HepG2 (cell line): ENCODE measurements around the gene ALPK1. TPM values are rescaled to one million over a fixed set of nuclear protein-coding genes. Genes with fewer than 3 reads are reported as not detected.

Source experiments
- ATAC-seq: fragments of 200-7000 bp; cut with Tn5 transposase; 3 replicates; pipeline ENCODE4 v1.9.1; 2020; ENCODE audit warnings: mild to moderate bottlenecking, moderate library complexity
- Bru-seq: library from RNA; stranded (reverse); fragments of 400-500 nt; gene quantifications from one replicate; lab custom pipeline; 2021; lab: Mats Ljungman, UMichigan
- BruChase-seq, 2 experiments: library from RNA; stranded (reverse); fragments of 400-500 nt; gene quantifications; one replicate each; lab custom pipeline; 2021; lab: Mats Ljungman, UMichigan
- BruUV-seq: library from RNA; stranded (reverse); fragments of 400-500 nt; replicated peaks from 2 replicates; lab custom pipeline; 2021; lab: Mats Ljungman, UMichigan
- CTCF ChIA-PET: fragments of 300-600 bp; formaldehyde crosslinking; extraction: SDS; loops from one replicate; lab custom pipeline; 2021; ENCODE audit warnings: low total read pairs, inconsistent platforms, low intra/inter-chr PET ratio; lab: Yijun Ruan, JAX
- POLR2A ChIA-PET: fragments of 350-600 bp; sonication (Branson Sonifier 250); formaldehyde crosslinking; loops from one replicate; lab custom pipeline; 2020; ENCODE audit warnings: antibody characterized with exemption, inconsistent platforms; lab: Yijun Ruan, JAX
- DNase-seq: peaks from one replicate; pipeline ENCODE4 v3.0.0-alpha.2; 2015; ENCODE audit warnings: low spot score
- FAIRE-seq: peaks from 3 replicates; lab custom pipeline; 2011; peaks lifted over from hg19 to GRCh38; lab: Jason Lieb, UNC
- H2AFZ ChIP-seq: one replicate; pipeline ENCODE4 v1.6.1; 2011; ENCODE audit warnings: low read length, inconsistent platforms
- H3K27ac ChIP-seq: fragments of 300-600 bp; 3 replicates; pipeline ENCODE4 v1.8.0; 2011; ENCODE audit warnings: mixed run types, mild to moderate bottlenecking, mixed read lengths, low read length, inconsistent platforms; ENCODE audit not compliant: insufficient read depth; ENCODE audit errors: extremely low read length
- H3K27me3 ChIP-seq, 2 experiments: fragments of 200-600 bp in 1 of 2; 2 replicates in 1 of 2; 3 replicates in 1 of 2; pipeline versions ENCODE4 v1.6.0 to v1.8.0; 2011; ENCODE audit warnings: low read length in 2 of 2, mild to moderate bottlenecking in 2 of 2, moderate library complexity in 2 of 2, inconsistent platforms in 1 of 2; ENCODE audit not compliant: insufficient read depth in 2 of 2, control insufficient read depth in 1 of 2
- H3K36me3 ChIP-seq, 2 experiments: fragments of 200-600 bp in 1 of 2; replicated peaks in 1 of 2; 2 replicates in 1 of 2; 3 replicates in 1 of 2; pipeline versions ENCODE4 v1.5.1 to v1.8.0; 2011; ENCODE audit warnings: low read length in 2 of 2, inconsistent platforms in 1 of 2; ENCODE audit not compliant: insufficient read depth in 2 of 2, control insufficient read depth in 1 of 2
- H3K4me1 ChIP-seq: 2 replicates; pipeline ENCODE4 v1.5.1; 2012; ENCODE audit warnings: low read length, inconsistent platforms; ENCODE audit not compliant: insufficient read depth
- H3K4me2 ChIP-seq: 2 replicates; pipeline ENCODE4 v1.6.0; 2011; ENCODE audit warnings: low read depth, low read length, inconsistent platforms
- H3K4me3 ChIP-seq, 3 experiments: fragments of 200-600 bp in 1 of 3; sonication (generic), shearing (Covaris generic) in 1 of 3; replicated peaks in 1 of 3; 2 replicates each; pipeline ENCODE4 v1.5.1; 2011 to 2016; ENCODE audit warnings: low read length in 3 of 3, inconsistent platforms in 2 of 3, low read depth in 2 of 3, mild to moderate bottlenecking in 2 of 3, control low read depth in 1 of 3, mixed read lengths in 1 of 3; ENCODE audit not compliant: insufficient read depth in 1 of 3
- H3K79me2 ChIP-seq: one replicate; pipeline ENCODE4 v1.6.1; 2011; ENCODE audit warnings: low read length, inconsistent platforms; ENCODE audit not compliant: insufficient read depth
- H3K9ac ChIP-seq: 2 replicates; pipeline ENCODE4 v1.6.0; 2011; ENCODE audit warnings: mild to moderate bottlenecking, low read depth, low read length, inconsistent platforms; ENCODE audit not compliant: insufficient read depth
- H3K9me3 ChIP-seq: 2 replicates; pipeline ENCODE4 v1.5.1; 2012; ENCODE audit warnings: mild to moderate bottlenecking, low read length
- H4K20me1 ChIP-seq: 2 replicates; pipeline ENCODE4 v1.6.0; 2011; ENCODE audit warnings: inconsistent platforms, mild to moderate bottlenecking, low read length, moderate library complexity; ENCODE audit not compliant: insufficient read depth
- CEBPB ChIP-seq: IDR thresholded peaks from 2 replicates; pipeline ENCODE4 v1.6.1; 2011; ENCODE audit warnings: low read depth, low read length, improper control_type of control experiment, borderline replicate concordance
- GATAD2A ChIP-seq: IDR thresholded peaks from 2 replicates; pipeline ENCODE4 v1.6.1; 2016
- SETDB1 ChIP-seq: sonication (generic); formaldehyde crosslinking; IDR thresholded peaks from 2 replicates; pipeline ENCODE4 v1.5.1; 2020; ENCODE audit warnings: missing genetic modification reagents, mild to moderate bottlenecking, borderline replicate concordance
- YEATS2 ChIP-seq: sonication (generic); formaldehyde crosslinking; IDR thresholded peaks from 2 replicates; pipeline ENCODE4 v1.4.0; 2020; ENCODE audit warnings: missing genetic modification reagents, borderline replicate concordance
- ZNF318 ChIP-seq: sonication (generic); formaldehyde crosslinking; IDR thresholded peaks from 2 replicates; pipeline ENCODE4 v1.4.0; 2020; ENCODE audit warnings: mild to moderate bottlenecking, missing genetic modification reagents
- ZNF770 ChIP-seq: sonication (generic); formaldehyde crosslinking; IDR thresholded peaks from 2 replicates; pipeline ENCODE4 v1.5.0; 2020; ENCODE audit warnings: mild to moderate bottlenecking, missing genetic modification reagents
- WGBS: methylation state at CpG from one replicate; pipeline ENCODE4 v1.1.6; 2017; ENCODE audit warnings: low lambda C conversion rate; 5-methylcytosine and 5-hydroxymethylcytosine counted together
- in situ Hi-C: cut with HindIII; loops from 2 replicates; pipeline ENCODE4 v1.10.0; 2017; ENCODE audit warnings: low pct_unique_long_range_greater_than_20kb; ENCODE audit not compliant: extremely low pct_ligation_motif_present
- intact Hi-C: fragments of 100-400 bp; cut with micrococcal nuclease; formaldehyde crosslinking; loops from one replicate; pipeline ENCODE4 v1.10.0; 2022; ENCODE audit not compliant: unreplicated experiment
- long read RNA-seq, 2 experiments: library from RNA in 1 of 2; library from polyadenylated mRNA in 1 of 2; stranded (forward) in 1 of 2; unstranded in 1 of 2; transcript quantifications; one replicate each; pipeline ENCODE4 v2.0.0, GENCODE V29; 2019 to 2022
- polyA minus RNA-seq, 3 experiments: library from RNA; depleted of rRNA, polyadenylated mRNA; stranded (reverse); fragments of >200 nt; gene quantifications; 2 replicates each; pipeline ENCODE4 v1.2.3, GENCODE V29; 2011; ENCODE audit warnings: low replicate concordance in 1 of 3
- polyA plus RNA-seq, 8 experiments: library from polyadenylated mRNA; depleted of rRNA in 3 of 8; stranded (reverse) in 7 of 8; unstranded in 1 of 8; fragments of >200 nt; fragmentation: Illumina TruSeq in 4 of 8; extraction: Trizol in 4 of 8; gene quantifications; 2 replicates each; pipeline versions ENCODE4 v1.2.1 to v1.2.3, GENCODE V29; 2011 to 2016; ENCODE audit warnings: low read depth in 4 of 8, missing spikeins in 1 of 8, mixed read lengths in 1 of 8; ENCODE audit not compliant: insufficient read depth in 1 of 8
- total RNA-seq, 5 experiments: library from RNA; depleted of rRNA; stranded (reverse); fragments of >200 nt; fragmentation: Illumina TruSeq; extraction: Trizol; gene quantifications; 2 replicates each; pipeline ENCODE4 v1.2.3, GENCODE V29; 2016; ENCODE audit warnings: low read depth in 1 of 5

The ALPK1 gene
- 1.3 and 1.5 TPM in 2 replicates for total RNA-seq (2016; rRNA removed; fragmentation: Illumina TruSeq; extraction: Trizol)
- 0.71 TPM in 1 of 2 replicates, not detected in the other for total RNA-seq (2016; cell fraction: cytosol; rRNA removed; fragmentation: Illumina TruSeq; extraction: Trizol; ENCODE audit: low read depth)
- 1.1 and 1.5 TPM in 2 replicates for total RNA-seq (2016; cell fraction: insoluble cytoplasmic fraction; rRNA removed; fragmentation: Illumina TruSeq; extraction: Trizol)
- total RNA-seq (2016; cell fraction: membrane; rRNA removed; fragmentation: Illumina TruSeq; extraction: Trizol) = 0.37 and 1.0 TPM in 2 replicates
- total RNA-seq (2016; cell fraction: nucleus; rRNA removed; fragmentation: Illumina TruSeq; extraction: Trizol) = 2.9 and 4.0 TPM in 2 replicates
- polyA plus RNA-seq (2011; rRNA removed) = 0.61 and 0.89 TPM in 2 replicates
- 0.31 and 0.38 TPM in 2 replicates for polyA plus RNA-seq (2011; cell fraction: cytosol; rRNA removed)
- 1.4 and 1.9 TPM in 2 replicates for polyA plus RNA-seq (2011; cell fraction: nucleus; rRNA removed)
- 0.63 and 0.75 TPM in 2 replicates for polyA plus RNA-seq (2012)
- polyA plus RNA-seq (2016; cell fraction: cytosol; fragmentation: Illumina TruSeq; extraction: Trizol; ENCODE audit: low read depth) = 0.11 and 0.27 TPM in 2 replicates
- 1.4 and 1.7 TPM in 2 replicates for polyA plus RNA-seq (2016; cell fraction: insoluble cytoplasmic fraction; fragmentation: Illumina TruSeq; extraction: Trizol; ENCODE audit: low read depth)
- 0.23 and 0.29 TPM in 2 replicates for polyA plus RNA-seq (2016; cell fraction: membrane; fragmentation: Illumina TruSeq; extraction: Trizol; ENCODE audit: low read depth)
- polyA plus RNA-seq (2016; cell fraction: nucleus; fragmentation: Illumina TruSeq; extraction: Trizol; ENCODE audit: insufficient read depth, low read depth) = 2.0 and 2.4 TPM in 2 replicates
- 0.46 and 5.3 TPM in 2 replicates for polyA minus RNA-seq (2011; rRNA and poly(A)+ RNA removed; ENCODE audit: low replicate concordance)
- 0.49 TPM in 1 of 2 replicates, not detected in the other for polyA minus RNA-seq (2011; cell fraction: cytosol; rRNA and poly(A)+ RNA removed)
- polyA minus RNA-seq (2011; cell fraction: nucleus; rRNA and poly(A)+ RNA removed) = 7.2 and 8.0 TPM in 2 replicates
- Bru-seq, nascent RNA = percentile 27 among the genes with signal in this experiment
- BruChase-seq, experiment 1, labeled RNA remaining after a 6-hour chase = percentile 28 among the genes with signal in this experiment
- BruChase-seq, experiment 2, labeled RNA remaining after a 2-hour chase = percentile 29 among the genes with signal in this experiment
- long read RNA-seq, experiment 1 = 0 reads
- long read RNA-seq, experiment 2, partial matches to known transcripts = 0 of 2 reads
- long read RNA-seq, experiment 2, other reads (novel, unspliced or antisense) = 2 of 2 reads

- H3K9ac ChIP-seq = no peak within 1 kb of the TSS
- 2% methylated on average over 4 of the region's 4 CpGs for WGBS
- in situ Hi-C loops = no loop called here
- TF ChIP-seq SETDB1 (CRISPR knock-in tag) (no peak), ZNF318 (no peak), YEATS2 (CRISPR knock-in tag) (peak; percentile 49; the same call in 1 of the 2 replicates), ZNF770 (no peak), GATAD2A (peak; percentile 56), CEBPB (peak; percentile 75)
Measured at GRCh38 chr4:112296949-112297880, at the start of gene ALPK1. Gene ALPK1 (plus strand): TSS chr4:112297369.

More at GRCh38 chr4:112296949-112297880, at the start of gene ALPK1:
- Histone ChIP-seq H3K79me2 (no peaks in the 10 kb centered on the region), H3K36me3 (no peaks in the 10 kb centered on the region), H3K9me3 (no peaks in the 10 kb centered on the region), H3K27ac (no peak within 1 kb of the TSS), H3K27me3 (no peaks in the 10 kb centered on the region), H4K20me1 (no peaks in the 10 kb centered on the region), H3K4me1 (peaks cover 16% of the 10 kb centered on the region), H3K4me2 (peak within 1 kb of the TSS; percentile 55), H3K4me3 (peak within 1 kb of the TSS; percentile 26 to 48 (median 38); a peak in 5 of 6 replicates), H2AFZ (peak within 1 kb of the TSS; percentile 60)
- intact Hi-C loops = no loop called here
- FAIRE-seq (no peak), DNase-seq (peak; percentile 33), ATAC-seq (peak; percentile 62)
- ChIA-PET POLR2A (interaction anchor here (1.4 to 1.6 kb wide), 2 partner anchors 12 to 66 kb away, joined by 4 to 11 read pairs; partner anchors contain the start of genes AP1AR and TIFA), CTCF (no interaction called here)
- no TSS peak for BruUV-seq
